ENCODE data around the gene TRPM1. TPM values are rescaled to one million over a fixed set of nuclear protein-coding genes. Genes with fewer than 3 reads are reported as not detected.
A peak's percentile ranks its signal among the peaks of the same experiment; 100 is the strongest.

Gene TRPM1
- polyA plus RNA-seq, 2 of the 4 experiments (the other 2 are of a cell fraction): not detected

DNA sequence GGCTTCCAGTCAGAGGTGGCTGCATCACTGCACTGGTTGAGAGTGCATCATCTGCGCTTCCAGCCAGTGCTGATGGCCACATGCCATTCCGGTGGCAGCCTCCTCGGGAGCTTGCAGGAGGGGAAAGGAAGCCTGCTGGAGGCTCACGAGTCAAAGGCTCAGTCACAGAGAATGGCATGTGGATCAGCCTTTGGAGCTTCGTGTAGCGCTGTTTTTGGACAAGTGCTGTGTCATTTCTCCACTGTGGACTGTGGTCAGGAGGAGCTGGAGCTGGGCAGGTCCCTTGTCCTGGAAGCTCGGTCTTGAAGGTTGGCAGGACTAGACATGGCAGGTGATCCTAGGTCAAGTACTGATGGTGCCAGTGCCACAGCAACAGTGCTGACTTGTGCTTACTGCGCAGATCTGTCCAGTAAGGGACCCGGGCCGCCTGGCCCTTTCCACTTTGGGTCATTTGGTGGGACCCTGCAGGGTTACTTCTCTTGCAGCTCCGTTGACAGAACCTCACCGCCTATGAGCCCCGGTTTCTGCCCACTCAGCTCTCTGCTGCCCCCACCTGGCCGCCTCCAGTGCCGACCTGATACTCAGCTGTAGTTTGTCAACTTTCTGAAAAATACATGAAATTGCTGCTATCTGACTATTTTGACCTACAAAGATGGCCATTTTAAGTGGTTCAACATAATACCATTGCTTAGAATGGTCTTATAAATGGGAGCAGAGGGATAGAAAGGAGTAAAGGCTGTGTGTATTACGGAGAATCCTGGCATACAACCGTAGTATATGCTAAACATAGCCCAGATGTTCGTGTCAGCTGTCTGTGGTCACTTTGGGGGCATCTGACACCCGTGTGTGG, 27.6 kb upstream of the TRPM1 start (continued):
- TF ChIP-seq, protein P1, sequence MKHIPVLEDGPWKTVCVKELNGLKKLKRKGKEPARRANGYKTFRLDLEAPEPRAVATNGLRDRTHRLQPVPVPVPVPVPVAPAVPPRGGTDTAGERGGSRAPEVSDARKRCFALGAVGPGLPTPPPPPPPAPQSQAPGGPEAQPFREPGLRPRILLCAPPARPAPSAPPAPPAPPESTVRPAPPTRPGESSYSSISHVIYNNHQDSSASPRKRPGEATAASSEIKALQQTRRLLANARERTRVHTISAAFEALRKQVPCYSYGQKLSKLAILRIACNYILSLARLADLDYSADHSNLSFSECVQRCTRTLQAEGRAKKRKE (CRISPR knock-in tag; IDR thresholded peaks at IDR 0.05; ENCODE audit: low read depth): no peak
- TF ChIP-seq HEYL (CRISPR knock-in tag; IDR thresholded peaks at IDR 0.05): no peak
- no peak for TF ChIP-seq JUNB (IDR thresholded peaks at IDR 0.05)
- no peak for TF ChIP-seq NPAS2 (CRISPR knock-in tag; IDR thresholded peaks at IDR 0.05; ENCODE audit: borderline replicate concordance)

DNA sequence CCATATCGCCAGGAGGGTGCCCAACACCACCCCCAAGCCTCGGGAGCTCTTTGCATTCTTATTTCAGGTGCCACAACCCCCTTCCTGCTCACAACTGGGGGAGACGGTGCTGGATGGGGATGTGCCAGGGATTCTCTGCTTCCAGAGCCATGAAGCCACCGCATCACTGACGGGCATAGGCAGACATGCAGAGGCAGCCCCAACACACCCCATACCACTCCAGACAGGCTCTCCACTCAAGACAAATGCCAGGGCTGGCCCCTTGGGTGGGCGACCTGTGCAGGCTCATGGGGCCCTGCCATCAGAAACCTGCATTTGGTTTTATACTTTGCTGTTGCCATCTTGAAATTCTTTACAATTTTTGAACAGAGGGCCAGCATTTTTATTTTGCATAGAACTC, 27.0 kb upstream of the TRPM1 start:
- FAIRE-seq (no peak), DNase-seq (ENCODE audit: low read depth in 1 of 2, low spot score in 1 of 2) (no peak), ATAC-seq (peak in 1 of 2 experiments; percentile 25; a peak in 2 of 6 replicates)
- CTCF ChIA-PET: interaction anchor here (0.6 to 6.8 kb wide), 61 partner anchors 8 to 501 kb away, joined by 3 to 91 read pairs (median 6); partner anchors contain the start of genes FAN1 and TRPM1
- POLR2A ChIA-PET: interaction anchor here (0.6 to 1.5 kb wide), 2 partner anchors 137 to 451 kb away, joined by 6 to 17 read pairs; partner anchors contain the start of gene MTMR10
- Histone ChIP-seq H3K4me1 (0 out of 3 replicates have a peak, but pooled peaks cover 3% of the 10 kb centered on the region), H3K27ac (no peak overlapping the region), H3K4me2 (peak overlapping the region; percentile 82), H3K4me3 (no peak overlapping the region), H3K9me3 (no peaks in the 10 kb centered on the region; the same call in 2 of the 3 replicates)
- TF ChIP-seq EHF (CRISPR knock-in tag; IDR thresholded peaks at IDR 0.05): no peak
- no peak for TF ChIP-seq CEBPB (IDR thresholded peaks at IDR 0.05)
- no peak for TF ChIP-seq JUNB (IDR thresholded peaks at IDR 0.05)
- no peak for TF ChIP-seq ZC3H11A (IDR thresholded peaks at IDR 0.05)
- TF ChIP-seq FOSL2 (IDR thresholded peaks at IDR 0.05): no peak
- TF ChIP-seq FOSL2 (CRISPR knock-in tag; IDR thresholded peaks at IDR 0.05): no peak
- no peak for TF ChIP-seq FOXS1 (CRISPR knock-in tag; IDR thresholded peaks at IDR 0.05)
- TF ChIP-seq NR3C1 (IDR thresholded peaks at IDR 0.05): no peak
- no peak for TF ChIP-seq ESRRA (IDR thresholded peaks at IDR 0.05; ENCODE audit: borderline replicate concordance, low read length)
- TF ChIP-seq, protein P2, sequence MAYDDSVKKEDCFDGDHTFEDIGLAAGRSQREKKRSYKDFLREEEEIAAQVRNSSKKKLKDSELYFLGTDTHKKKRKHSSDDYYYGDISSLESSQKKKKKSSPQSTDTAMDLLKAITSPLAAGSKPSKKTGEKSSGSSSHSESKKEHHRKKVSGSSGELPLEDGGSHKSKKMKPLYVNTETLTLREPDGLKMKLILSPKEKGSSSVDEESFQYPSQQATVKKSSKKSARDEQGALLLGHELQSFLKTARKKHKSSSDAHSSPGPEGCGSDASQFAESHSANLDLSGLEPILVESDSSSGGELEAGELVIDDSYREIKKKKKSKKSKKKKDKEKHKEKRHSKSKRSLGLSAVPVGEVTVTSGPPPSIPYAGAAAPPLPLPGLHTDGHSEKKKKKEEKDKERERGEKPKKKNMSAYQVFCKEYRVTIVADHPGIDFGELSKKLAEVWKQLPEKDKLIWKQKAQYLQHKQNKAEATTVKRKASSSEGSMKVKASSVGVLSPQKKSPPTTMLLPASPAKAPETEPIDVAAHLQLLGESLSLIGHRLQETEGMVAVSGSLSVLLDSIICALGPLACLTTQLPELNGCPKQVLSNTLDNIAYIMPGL (CRISPR knock-in tag; IDR thresholded peaks at IDR 0.05; ENCODE audit: borderline replicate concordance): no peak
- TF ChIP-seq, protein P3, sequence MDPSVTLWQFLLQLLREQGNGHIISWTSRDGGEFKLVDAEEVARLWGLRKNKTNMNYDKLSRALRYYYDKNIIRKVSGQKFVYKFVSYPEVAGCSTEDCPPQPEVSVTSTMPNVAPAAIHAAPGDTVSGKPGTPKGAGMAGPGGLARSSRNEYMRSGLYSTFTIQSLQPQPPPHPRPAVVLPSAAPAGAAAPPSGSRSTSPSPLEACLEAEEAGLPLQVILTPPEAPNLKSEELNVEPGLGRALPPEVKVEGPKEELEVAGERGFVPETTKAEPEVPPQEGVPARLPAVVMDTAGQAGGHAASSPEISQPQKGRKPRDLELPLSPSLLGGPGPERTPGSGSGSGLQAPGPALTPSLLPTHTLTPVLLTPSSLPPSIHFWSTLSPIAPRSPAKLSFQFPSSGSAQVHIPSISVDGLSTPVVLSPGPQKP (IDR thresholded peaks at IDR 0.05; ENCODE audit: low read depth, low read length): no peak
- TF ChIP-seq RNF2 (IDR thresholded peaks at IDR 0.05; ENCODE audit: borderline replicate concordance, low read depth): no peak
- no peak for TF ChIP-seq CBX8 (IDR thresholded peaks at IDR 0.05)
- TF ChIP-seq, protein P4, sequence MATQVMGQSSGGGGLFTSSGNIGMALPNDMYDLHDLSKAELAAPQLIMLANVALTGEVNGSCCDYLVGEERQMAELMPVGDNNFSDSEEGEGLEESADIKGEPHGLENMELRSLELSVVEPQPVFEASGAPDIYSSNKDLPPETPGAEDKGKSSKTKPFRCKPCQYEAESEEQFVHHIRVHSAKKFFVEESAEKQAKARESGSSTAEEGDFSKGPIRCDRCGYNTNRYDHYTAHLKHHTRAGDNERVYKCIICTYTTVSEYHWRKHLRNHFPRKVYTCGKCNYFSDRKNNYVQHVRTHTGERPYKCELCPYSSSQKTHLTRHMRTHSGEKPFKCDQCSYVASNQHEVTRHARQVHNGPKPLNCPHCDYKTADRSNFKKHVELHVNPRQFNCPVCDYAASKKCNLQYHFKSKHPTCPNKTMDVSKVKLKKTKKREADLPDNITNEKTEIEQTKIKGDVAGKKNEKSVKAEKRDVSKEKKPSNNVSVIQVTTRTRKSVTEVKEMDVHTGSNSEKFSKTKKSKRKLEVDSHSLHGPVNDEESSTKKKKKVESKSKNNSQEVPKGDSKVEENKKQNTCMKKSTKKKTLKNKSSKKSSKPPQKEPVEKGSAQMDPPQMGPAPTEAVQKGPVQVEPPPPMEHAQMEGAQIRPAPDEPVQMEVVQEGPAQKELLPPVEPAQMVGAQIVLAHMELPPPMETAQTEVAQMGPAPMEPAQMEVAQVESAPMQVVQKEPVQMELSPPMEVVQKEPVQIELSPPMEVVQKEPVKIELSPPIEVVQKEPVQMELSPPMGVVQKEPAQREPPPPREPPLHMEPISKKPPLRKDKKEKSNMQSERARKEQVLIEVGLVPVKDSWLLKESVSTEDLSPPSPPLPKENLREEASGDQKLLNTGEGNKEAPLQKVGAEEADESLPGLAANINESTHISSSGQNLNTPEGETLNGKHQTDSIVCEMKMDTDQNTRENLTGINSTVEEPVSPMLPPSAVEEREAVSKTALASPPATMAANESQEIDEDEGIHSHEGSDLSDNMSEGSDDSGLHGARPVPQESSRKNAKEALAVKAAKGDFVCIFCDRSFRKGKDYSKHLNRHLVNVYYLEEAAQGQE (IDR thresholded peaks at IDR 0.05): no peak
- TF ChIP-seq NFE2L2 (conservative IDR thresholded peaks at IDR 0.05; ENCODE audit: low read length): no peak
- no peak for TF ChIP-seq MAFK (IDR thresholded peaks at IDR 0.05; ENCODE audit: partially characterized antibody)
- TF ChIP-seq, protein P5, sequence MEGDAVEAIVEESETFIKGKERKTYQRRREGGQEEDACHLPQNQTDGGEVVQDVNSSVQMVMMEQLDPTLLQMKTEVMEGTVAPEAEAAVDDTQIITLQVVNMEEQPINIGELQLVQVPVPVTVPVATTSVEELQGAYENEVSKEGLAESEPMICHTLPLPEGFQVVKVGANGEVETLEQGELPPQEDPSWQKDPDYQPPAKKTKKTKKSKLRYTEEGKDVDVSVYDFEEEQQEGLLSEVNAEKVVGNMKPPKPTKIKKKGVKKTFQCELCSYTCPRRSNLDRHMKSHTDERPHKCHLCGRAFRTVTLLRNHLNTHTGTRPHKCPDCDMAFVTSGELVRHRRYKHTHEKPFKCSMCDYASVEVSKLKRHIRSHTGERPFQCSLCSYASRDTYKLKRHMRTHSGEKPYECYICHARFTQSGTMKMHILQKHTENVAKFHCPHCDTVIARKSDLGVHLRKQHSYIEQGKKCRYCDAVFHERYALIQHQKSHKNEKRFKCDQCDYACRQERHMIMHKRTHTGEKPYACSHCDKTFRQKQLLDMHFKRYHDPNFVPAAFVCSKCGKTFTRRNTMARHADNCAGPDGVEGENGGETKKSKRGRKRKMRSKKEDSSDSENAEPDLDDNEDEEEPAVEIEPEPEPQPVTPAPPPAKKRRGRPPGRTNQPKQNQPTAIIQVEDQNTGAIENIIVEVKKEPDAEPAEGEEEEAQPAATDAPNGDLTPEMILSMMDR (IDR thresholded peaks at IDR 0.05): no peak
- TF ChIP-seq, protein P6, sequence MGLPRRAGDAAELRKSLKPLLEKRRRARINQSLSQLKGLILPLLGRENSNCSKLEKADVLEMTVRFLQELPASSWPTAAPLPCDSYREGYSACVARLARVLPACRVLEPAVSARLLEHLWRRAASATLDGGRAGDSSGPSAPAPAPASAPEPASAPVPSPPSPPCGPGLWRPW (IDR thresholded peaks at IDR 0.05): no peak
- TF ChIP-seq HOXB13 (CRISPR knock-in tag; IDR thresholded peaks at IDR 0.05; ENCODE audit: low read depth): no peak
- 46% methylated on average over 6 of the region's 6 CpGs for WGBS (ENCODE audit: missing lambda C conversion rate)
